Uterus (tissue), 4 donors: ENCODE measurements around the gene RNF41. TPM values are rescaled to one million over a fixed set of nuclear protein-coding genes. Genes with fewer than 3 reads are reported as not detected.
A peak's percentile ranks its signal among the peaks of the same experiment; 100 is the strongest.

Experiments used
- DNase-seq, 2 donors: peaks; one replicate each; pipeline ENCODE4 v3.0.0-alpha.2; 2019 to 2020
- H3K27ac ChIP-seq, 2 donors: fragments of 200-600 bp; sonication (generic); 1 replicate in 1 of 2; 2 replicates in 1 of 2; pipeline ENCODE4 v1.5.1; 2016 to 2018
- H3K27me3 ChIP-seq, 2 donors: fragments of 200-600 bp; sonication (generic); one replicate each; pipeline ENCODE4 v1.5.1; 2018 to 2019; ENCODE audit warnings: control low read depth in 1 of 2
- H3K36me3 ChIP-seq, 2 donors: fragments of 200-600 bp; sonication (generic); one replicate each; pipeline ENCODE4 v1.5.1; 2019; ENCODE audit warnings: control low read depth in 1 of 2
- H3K4me1 ChIP-seq, 2 donors: fragments of 200-600 bp; sonication (generic); one replicate each; pipeline ENCODE4 v1.5.1; 2018 to 2019; ENCODE audit warnings: control low read depth in 1 of 2
- H3K4me3 ChIP-seq, 2 donors: fragments of 200-600 bp; sonication (generic); 1 replicate in 1 of 2; 2 replicates in 1 of 2; pipeline ENCODE4 v1.5.1; 2018 to 2019; ENCODE audit warnings: mild to moderate bottlenecking in 1 of 2
- H3K9me3 ChIP-seq, 2 donors: fragments of 200-600 bp; sonication (generic); one replicate each; pipeline ENCODE4 v1.5.1; 2019; ENCODE audit warnings: control low read depth in 1 of 2
- CTCF ChIP-seq, 4 experiments: fragments of 200-600 bp in 2 of 4; fragments of 450-650 bp in 2 of 4; sonication (generic) in 2 of 4; IDR thresholded peaks; one replicate each; pipeline ENCODE4 v1.5.1; 2016 to 2019; ENCODE audit warnings: antibody characterized with exemption in 4 of 4, mild to moderate bottlenecking in 2 of 4, moderate library complexity in 1 of 4
- POLR2A ChIP-seq, 2 donors: fragments of 450-650 bp; IDR thresholded peaks; one replicate each; pipeline ENCODE4 v1.6.1; 2016; ENCODE audit warnings: antibody characterized with exemption in 2 of 2, mild to moderate bottlenecking in 1 of 2, moderate library complexity in 1 of 2
- intact Hi-C: fragments of 100-400 bp; cut with DNase I; formaldehyde crosslinking; loops from one replicate; pipeline ENCODE4 v1.15.1; 2023; ENCODE audit warnings: low total_unique reads
- total RNA-seq, 4 donors: library from RNA; depleted of rRNA in 3 of 4; stranded (reverse); fragments of >200 nt in 3 of 4; gene quantifications; one replicate each; pipeline versions ENCODE4 v1.1.0 to v1.2.4, GENCODE V29; 2014 to 2023
- donor health status: DM: yes; HTN: yes; CAD: no.

The RNF41 gene
- total RNA-seq, 4 donors from 2014 or later = 40.3 to 84.8 (median 58.0) TPM

- H3K4me3 ChIP-seq = no peak overlapping the region
- no peak overlapping the region for H3K27ac ChIP-seq
- no peaks in the 10 kb centered on the region for H3K27me3 ChIP-seq
- TF ChIP-seq CTCF (IDR thresholded peaks at IDR 0.05) (no peak), POLR2A (IDR thresholded peaks at IDR 0.05) (no peak)
- H3K4me1 ChIP-seq = no peaks in the 10 kb centered on the region
- H3K9me3 ChIP-seq = no peaks in the 10 kb centered on the region
- H3K36me3 ChIP-seq = no peaks in the 10 kb centered on the region
- DNase-seq = no peak
- intact Hi-C loops = no loop called here
These were observed 13.7 kb downstream of the RNF41 start for GRCh38 chr12:56208006-56208405.

- H3K36me3 ChIP-seq = no peaks in the 10 kb centered on the region
- DNase-seq = peak; percentile 38 to 57
These were observed 15.1 kb downstream of the RNF41 start for GRCh38 chr12:56206452-56207166.

GRCh38 chr12:56205445-56205844 is 16.3 kb downstream of the RNF41 start:
- Histone ChIP-seq H3K4me1 (no peaks in the 10 kb centered on the region), H3K4me3 (no peak overlapping the region), H3K27ac (no peak overlapping the region), H3K27me3 (no peaks in the 10 kb centered on the region), H3K9me3 (no peaks in the 10 kb centered on the region), H3K36me3 (no peaks in the 10 kb centered on the region)
- intact Hi-C loops = no loop called here
- no peak for TF ChIP-seq POLR2A (IDR thresholded peaks at IDR 0.05)
- TF ChIP-seq CTCF (IDR thresholded peaks at IDR 0.05) = no peak
- no peak for DNase-seq

More at GRCh38 chr12:56206452-56207166, 15.1 kb downstream of the RNF41 start:
- Histone ChIP-seq H3K4me3 (no peak overlapping the region), H3K4me1 (no peaks in the 10 kb centered on the region), H3K9me3 (no peaks in the 10 kb centered on the region), H3K27me3 (no peaks in the 10 kb centered on the region), H3K27ac (no peak overlapping the region)
- intact Hi-C loops = no loop called here
- TF ChIP-seq POLR2A (IDR thresholded peaks at IDR 0.05) = no peak
- peak; percentile 39 to 49 (median 40) for TF ChIP-seq CTCF (IDR thresholded peaks at IDR 0.05)

- intact Hi-C loops = no loop called here
- TF ChIP-seq CTCF (IDR thresholded peaks at IDR 0.05) = no peak
- TF ChIP-seq POLR2A (IDR thresholded peaks at IDR 0.05) = no peak
- no peaks in the 10 kb centered on the region for H3K9me3 ChIP-seq
- no peak overlapping the region for H3K4me3 ChIP-seq
- no peak for DNase-seq
- no peaks in the 10 kb centered on the region for H3K4me1 ChIP-seq
- no peaks in the 10 kb centered on the region for H3K27me3 ChIP-seq
- no peak overlapping the region for H3K27ac ChIP-seq
- H3K36me3 ChIP-seq = no peaks in the 10 kb centered on the region
These were observed 17.4 kb downstream of the RNF41 start for GRCh38 chr12:56204275-56204674.

GRCh38 chr12:56202838-56203237 is 18.9 kb downstream of the RNF41 start:
- no peak for DNase-seq
- H3K27ac ChIP-seq = no peak overlapping the region
- H3K4me1 ChIP-seq = no peaks in the 10 kb centered on the region
- H3K27me3 ChIP-seq = no peaks in the 10 kb centered on the region
- no peaks in the 10 kb centered on the region for H3K36me3 ChIP-seq
- no peak overlapping the region for H3K4me3 ChIP-seq
- intact Hi-C loops = no loop called here
- TF ChIP-seq CTCF (IDR thresholded peaks at IDR 0.05) (no peak), POLR2A (IDR thresholded peaks at IDR 0.05) (no peak)
- no peaks in the 10 kb centered on the region for H3K9me3 ChIP-seq
